IPS-NIHi7 (cell line): Measurements from ENCODE around the gene ACVR1.
"Not testable (repeated sequence)": the region's sequence is repeated elsewhere in the genome, so short reads cannot be mapped to it uniquely, and the experiment has no call there.

Source experiments
- DNase-seq: peaks from one replicate; pipeline ENCODE4 v3.0.0; 2012; ENCODE audit warnings: mixed read lengths; ENCODE audit errors: extremely low spot score

Gene ACVR1

GRCh38 chr2:157894694-157895435, 18.7 kb upstream of the ACVR1 start:
- DNase-seq: no peak

GRCh38 chr2:157893611-157894010, 17.5 kb upstream of the ACVR1 start:
- DNase-seq: no peak

- no peak for DNase-seq
These were observed 15.5 kb upstream of the ACVR1 start for GRCh38 chr2:157891643-157892041.

GRCh38 chr2:157890969-157891642, 15.0 kb upstream of the ACVR1 start:
- no peak for DNase-seq

- no peak for DNase-seq
These were observed 11.8 kb upstream of the ACVR1 start for GRCh38 chr2:157887946-157888345.

GRCh38 chr2:157884533-157884932, 8.4 kb upstream of the ACVR1 start:
- not testable (repeated sequence) for DNase-seq

GRCh38 chr2:157880927-157881326, 4.8 kb upstream of the ACVR1 start:
- DNase-seq: no peak

- DNase-seq: no peak
These were observed 1.8 kb upstream of the ACVR1 start for GRCh38 chr2:157877761-157878400.

- DNase-seq: no peak
These were observed 632 bp upstream of the ACVR1 start for GRCh38 chr2:157876786-157877138.

GRCh38 chr2:157875641-157876065, 477 bp downstream of the ACVR1 start:
- peak; percentile 51 for DNase-seq

GRCh38 chr2:157874997-157875640, 1.0 kb downstream of the ACVR1 start:
- no peak for DNase-seq

- DNase-seq: no peak
These were observed 1.8 kb downstream of the ACVR1 start for GRCh38 chr2:157874348-157874747.

- DNase-seq: no peak
These were observed 3.3 kb downstream of the ACVR1 start for GRCh38 chr2:157872791-157873190.

- DNase-seq: no peak
These were observed 4.7 kb downstream of the ACVR1 start for GRCh38 chr2:157871415-157871814.

GRCh38 chr2:157868993-157869392, 7.1 kb downstream of the ACVR1 start:
- no peak for DNase-seq

GRCh38 chr2:157867703-157868102, 8.4 kb downstream of the ACVR1 start:
- DNase-seq: no peak

- DNase-seq: no peak
These were observed 9.2 kb downstream of the ACVR1 start for GRCh38 chr2:157866666-157867642.

- peak; percentile 20 for DNase-seq
These were observed 9.9 kb downstream of the ACVR1 start for GRCh38 chr2:157866202-157866601.

- no peak for DNase-seq
These were observed 11.2 kb downstream of the ACVR1 start for GRCh38 chr2:157864857-157865430.

GRCh38 chr2:157858846-157859245, 17.3 kb downstream of the ACVR1 start:
- no peak for DNase-seq

GRCh38 chr2:157857881-157858280, 18.2 kb downstream of the ACVR1 start:
- no peak for DNase-seq
